IPS DF 4.7 (cell line): ENCODE results near the gene RNF123.

Source experiments
- DNase-seq: peaks from one replicate; pipeline ENCODE4 v3.0.0-alpha.2; 2013; ENCODE audit warnings: low spot score; ENCODE audit errors: extremely low read depth

Gene RNF123

DNA sequence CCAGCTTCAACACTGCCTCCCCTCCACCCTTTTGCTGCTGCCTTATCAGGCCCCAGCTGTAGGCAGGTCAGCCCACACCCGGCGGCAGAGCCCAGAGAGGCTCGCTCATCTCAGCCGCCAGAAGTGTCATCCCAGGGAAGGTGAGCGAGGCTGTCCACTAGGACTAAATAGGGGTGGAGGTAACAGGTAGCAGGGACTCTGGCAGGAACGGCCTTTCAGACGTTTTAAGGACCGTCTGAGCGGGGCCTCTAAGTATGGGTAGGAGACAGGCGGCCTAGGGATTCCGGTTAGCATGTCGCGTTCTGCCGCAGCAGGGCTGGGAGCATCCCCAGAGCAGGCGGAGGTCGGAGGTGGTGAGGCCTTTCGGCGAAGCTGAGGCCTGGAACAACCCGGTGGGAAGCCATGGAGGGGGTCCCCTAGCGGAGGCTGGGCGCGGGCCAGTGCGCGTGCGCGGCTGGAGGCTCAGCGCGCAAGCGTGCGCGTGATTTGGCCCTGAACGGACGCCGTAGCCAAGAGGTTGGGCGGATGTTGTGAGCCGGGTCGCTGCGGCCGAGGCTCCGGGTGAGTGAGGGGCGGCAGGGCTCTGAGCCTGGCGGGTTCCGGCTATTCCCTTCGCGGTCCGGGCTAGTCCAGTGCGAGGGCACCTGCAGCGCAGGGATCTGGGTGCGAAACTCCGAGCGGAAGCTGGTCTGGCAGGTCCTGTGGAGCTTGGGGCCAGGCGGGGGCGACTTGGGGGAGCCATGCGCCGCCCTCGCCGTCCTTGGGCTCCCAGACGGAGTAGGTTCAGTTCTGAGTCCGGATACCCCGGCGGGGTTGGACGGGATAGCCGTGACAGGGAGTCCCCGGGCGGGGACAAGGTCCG, at the start of gene RNF123, which contains the start of gene MST1:
RNF123 (plus strand) TSS at position 512 of the 862 bp plus-strand sequence. CDS start 1,609 bp downstream, outside the sequence.
MST1 (minus strand) TSS at position 429 of the 862 bp plus-strand sequence. CDS start 783 bp downstream, outside the sequence.
- DNase-seq = no peak

DNA sequence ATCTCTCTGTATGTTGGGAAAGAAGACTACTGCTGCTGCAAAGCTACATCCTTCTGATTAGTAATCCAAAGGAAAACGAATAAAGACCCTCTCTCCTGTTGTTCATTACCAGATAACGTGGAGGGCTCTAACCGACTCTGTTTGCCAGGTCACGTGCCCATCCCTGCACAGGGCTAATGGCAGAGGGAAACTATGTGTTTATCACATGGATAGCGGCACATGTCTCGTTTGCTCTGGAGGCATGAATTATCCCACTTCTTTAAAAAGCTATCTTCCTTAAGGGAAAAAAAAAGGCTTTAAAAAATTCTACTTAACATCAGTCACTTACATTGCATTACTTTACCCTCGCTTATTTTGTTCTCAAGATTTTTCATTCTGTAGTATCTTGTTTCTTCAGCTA, 48.1 kb upstream of the RNF123 start:
- DNase-seq = no peak

DNA sequence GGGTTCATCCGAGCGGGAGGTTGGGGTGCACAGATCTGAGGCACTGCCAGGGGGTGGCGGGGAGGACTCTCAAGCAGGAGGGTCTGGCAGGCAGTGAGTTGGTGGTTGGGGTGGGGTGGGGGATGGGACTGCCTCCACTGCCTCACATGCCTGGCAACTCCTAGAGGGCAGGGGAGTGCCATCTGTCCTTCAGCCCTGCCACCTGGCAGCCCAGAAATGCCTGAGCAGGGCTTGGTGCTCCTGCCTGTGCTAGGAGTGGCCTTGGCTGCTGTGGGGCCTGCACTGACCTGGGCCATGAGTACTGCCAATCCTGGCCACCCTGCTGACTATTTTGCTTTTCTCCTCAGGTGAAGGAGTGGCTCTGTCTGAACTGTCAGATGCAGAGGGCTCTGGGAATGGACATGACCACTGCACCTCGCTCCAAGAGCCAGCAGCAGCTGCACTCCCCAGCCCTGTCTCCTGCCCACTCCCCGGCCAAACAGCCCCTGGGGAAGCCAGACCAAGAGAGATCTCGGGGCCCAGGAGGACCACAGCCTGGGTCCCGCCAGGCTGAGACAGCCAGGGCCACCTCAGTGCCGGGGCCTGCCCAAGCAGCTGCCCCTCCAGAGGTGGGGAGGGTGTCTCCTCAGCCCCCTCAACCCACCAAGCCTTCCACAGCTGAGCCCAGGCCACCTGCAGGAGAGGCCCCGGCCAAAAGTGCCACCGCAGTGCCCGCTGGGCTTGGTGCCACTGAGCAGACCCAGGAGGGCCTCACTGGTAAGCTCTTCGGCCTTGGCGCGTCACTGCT, 47.2 kb upstream of the RNF123 start:
- no peak for DNase-seq

DNA sequence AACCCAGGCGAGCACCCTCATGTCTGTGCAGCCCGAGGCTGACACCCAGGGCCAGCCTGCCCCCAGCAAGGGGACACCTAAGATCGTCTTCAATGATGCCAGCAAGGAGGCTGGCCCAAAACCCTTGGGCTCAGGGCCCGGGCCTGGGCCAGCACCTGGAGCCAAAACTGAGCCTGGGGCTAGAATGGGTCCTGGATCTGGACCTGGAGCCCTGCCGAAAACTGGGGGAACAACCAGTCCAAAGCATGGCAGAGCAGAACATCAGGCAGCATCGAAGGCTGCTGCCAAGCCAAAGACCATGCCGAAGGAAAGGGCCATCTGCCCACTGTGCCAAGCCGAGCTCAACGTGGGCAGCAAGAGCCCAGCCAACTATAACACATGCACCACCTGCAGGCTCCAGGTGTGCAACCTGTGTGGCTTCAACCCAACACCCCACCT, 46.6 kb upstream of the RNF123 start:
- DNase-seq = no peak

DNA sequence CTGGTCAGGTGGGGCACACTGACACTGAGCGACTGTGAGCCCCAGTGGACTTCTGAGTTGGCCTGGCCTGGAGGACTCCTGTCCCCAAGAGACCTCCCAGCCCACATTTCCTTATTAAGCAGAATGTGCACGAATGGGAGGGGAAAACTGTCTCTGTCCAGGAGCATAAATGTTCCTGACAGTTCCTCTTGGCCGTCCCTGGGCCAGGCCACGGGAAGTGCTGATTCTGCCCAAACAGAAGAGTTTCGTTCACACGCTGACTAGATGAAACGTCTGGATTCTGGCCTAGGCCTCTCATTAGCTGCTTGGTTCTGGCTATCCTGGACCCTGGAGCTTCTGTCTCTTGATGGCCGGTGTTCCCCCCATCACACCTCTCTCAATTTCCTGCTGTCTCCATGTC, 44.7 kb upstream of the RNF123 start:
- DNase-seq = no peak

DNA sequence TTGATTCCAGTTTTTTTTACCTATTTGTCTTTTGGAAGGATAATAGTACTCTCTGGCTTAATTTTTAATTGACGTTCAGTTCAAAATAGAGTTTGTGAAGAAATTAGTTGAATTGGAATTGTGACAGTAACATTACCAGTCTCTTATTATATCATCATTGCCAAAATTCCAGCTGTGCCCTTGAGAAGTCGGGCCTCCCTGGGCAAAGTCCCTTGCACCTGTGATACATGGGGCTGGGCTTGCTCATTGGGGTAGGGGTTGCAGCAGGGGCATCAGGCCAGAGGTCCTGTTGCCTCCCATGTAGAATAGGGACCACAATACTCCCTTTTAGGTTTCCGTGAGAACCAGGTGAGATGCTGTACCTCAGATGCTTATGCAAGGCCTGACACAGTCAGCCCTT, 43.1 kb upstream of the RNF123 start:
- DNase-seq = no peak

DNA sequence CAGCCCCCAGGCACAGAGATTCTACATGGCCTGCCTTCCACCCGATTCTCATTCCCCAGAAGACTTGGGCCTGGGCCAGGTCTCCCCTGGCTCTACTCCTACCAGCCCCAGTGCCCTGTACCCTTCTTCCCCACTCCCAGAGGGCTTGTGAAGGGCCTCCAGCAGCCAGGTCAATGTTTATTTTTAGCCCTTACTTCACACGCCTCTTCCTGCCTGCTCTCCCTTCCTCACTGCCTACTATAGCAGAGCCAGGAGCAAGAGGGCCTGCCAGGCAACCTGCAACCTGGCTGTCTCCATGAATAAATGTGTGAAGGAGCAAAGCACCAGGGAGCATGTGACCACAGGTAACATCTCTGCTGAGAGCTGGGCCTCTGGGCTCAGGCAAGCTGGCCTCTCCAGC, 41.6 kb upstream of the RNF123 start:
- DNase-seq = no peak

DNA sequence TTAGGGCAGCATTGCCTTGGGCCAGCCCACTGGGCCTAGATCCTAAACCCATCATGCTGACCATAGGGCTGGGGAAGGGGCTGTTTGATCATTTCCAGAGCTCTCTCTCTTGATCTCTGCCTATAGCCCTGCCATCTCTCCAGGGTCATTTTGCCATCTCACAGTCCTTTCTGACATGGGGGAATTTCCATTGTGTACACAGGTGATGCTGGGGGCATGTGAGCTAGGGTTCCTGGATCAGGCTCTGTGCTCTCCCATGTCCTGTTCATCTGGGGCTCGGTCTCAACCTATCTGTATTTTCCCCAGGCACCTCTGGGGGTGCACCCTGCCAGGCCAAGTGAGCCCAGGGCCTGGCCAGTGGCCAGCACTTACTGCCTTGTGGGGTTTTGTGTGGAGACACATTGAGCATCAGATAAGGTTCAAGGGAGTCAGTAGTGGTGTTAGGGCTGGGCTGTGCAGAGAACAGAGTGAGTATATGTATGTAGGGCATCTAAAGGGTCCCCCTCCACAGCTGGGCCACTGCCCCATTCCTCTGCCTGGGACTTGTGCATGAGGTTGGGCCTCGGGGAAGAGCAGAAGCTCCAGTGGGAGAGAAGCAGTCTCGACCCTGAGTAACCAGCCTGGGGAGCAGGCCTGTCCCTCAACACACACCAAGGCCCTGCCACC, 40.9 kb upstream of the RNF123 start:
- DNase-seq = no peak

DNA sequence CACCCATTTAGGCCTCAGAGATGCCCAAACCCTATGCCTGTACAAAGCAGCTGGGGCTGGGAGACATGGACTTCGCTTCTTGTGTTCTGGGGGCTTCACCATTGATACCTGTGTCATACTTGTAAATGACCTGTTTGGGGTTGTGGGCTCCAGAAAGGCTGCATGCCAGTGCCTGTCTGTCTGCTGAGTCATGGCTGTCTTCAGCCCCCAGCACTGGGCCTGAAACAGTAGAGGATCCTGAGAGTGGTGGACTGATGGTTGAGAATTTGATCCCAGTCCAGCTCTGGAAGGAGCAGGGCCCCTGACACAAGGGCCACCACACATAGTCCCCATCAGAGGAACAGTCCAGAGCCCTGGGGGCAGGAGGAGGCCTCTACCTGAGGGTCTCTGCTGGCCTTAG, 39.8 kb upstream of the RNF123 start:
- DNase-seq = no peak

DNA sequence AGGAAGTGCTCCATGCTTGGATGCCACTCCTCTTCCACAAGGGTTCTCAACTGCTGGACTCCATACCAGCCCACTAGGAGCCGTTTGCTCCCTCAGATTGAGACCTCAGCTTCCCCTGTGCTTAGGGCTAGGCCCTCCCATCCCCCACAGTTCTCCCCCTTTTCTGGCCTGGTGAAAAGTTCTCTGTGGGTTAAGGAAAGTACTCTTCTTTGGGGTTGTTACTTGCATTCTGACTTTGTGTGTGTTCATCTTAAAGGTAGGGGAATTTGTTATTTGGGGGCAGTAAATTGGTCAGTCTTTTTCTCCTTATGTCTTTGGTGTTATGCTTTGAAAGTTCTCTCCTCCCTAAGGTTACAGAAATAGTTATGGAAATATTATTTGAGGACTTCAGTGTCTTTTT, 39.2 kb upstream of the RNF123 start:
- DNase-seq = no peak

DNA sequence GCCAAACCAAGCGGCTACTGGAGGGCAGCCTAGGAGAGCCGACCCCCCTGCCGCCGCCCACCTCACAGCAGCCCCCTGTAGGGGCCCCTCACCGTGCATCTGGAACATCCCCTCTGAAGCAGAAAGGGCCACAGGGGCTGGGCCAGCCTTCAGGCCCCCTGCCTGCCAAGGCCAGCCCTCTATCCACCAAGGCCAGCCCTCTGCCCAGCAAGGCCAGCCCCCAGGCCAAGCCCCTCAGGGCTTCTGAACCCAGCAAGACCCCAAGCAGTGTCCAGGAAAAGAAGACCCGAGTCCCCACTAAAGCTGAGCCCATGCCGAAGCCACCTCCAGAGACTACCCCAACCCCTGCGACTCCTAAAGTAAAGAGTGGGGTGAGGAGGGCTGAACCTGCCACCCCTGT, 38.7 kb upstream of the RNF123 start:
- DNase-seq = no peak

DNA sequence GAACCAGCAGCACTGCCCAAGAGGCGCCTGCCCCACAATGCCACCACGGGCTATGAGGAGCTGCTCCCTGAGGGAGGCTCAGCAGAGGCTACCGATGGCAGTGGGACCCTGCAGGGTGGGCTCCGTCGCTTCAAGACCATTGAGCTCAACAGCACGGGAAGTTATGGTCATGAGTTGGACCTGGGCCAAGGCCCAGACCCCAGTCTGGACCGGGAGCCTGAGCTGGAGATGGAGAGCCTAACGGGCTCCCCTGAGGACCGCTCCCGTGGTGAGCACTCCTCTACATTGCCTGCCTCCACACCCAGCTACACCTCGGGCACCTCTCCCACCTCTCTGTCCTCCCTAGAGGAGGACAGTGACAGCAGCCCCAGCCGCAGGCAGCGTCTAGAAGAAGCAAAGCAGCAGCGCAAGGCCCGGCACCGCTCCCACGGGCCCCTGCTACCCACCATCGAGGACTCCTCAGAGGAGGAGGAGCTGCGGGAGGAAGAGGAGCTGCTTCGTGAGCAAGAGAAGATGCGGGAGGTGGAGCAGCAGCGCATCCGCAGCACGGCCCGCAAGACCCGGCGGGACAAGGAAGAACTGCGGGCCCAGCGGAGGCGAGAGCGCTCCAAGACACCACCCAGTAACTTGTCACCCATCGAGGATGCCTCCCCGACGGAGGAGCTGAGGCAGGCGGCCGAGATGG, 37.0 kb upstream of the RNF123 start:
- DNase-seq = no peak

DNA sequence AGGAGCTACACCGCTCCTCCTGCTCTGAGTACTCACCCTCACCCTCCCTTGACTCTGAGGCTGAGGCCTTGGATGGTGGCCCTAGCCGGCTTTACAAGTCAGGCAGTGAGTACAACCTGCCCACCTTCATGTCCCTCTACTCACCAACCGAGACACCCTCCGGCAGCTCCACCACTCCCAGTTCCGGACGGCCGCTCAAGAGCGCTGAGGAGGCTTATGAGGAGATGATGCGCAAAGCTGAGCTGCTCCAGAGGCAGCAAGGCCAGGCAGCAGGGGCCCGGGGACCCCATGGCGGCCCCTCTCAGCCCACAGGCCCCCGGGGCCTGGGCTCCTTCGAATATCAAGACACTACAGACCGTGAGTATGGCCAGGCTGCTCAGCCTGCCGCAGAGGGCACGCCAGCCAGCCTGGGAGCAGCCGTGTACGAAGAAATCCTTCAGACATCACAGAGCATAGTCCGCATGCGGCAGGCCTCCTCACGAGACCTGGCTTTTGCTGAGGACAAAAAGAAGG, 36.4 kb upstream of the RNF123 start:
- DNase-seq = no peak

DNA sequence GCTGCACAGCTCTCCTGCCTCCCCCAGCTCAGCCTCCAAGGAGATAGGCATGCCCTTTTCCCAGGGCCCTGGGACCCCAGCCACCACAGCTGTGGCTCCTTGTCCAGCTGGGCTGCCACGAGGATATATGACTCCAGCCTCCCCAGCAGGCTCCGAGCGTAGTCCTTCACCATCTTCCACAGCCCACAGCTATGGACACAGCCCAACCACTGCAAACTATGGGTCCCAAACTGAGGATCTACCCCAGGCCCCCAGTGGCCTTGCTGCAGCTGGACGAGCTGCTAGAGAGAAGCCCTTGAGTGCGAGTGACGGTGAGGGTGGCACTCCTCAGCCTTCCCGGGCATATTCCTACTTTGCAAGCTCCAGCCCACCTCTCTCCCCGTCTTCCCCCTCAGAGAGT, 35.7 kb upstream of the RNF123 start:
- DNase-seq = no peak

DNA sequence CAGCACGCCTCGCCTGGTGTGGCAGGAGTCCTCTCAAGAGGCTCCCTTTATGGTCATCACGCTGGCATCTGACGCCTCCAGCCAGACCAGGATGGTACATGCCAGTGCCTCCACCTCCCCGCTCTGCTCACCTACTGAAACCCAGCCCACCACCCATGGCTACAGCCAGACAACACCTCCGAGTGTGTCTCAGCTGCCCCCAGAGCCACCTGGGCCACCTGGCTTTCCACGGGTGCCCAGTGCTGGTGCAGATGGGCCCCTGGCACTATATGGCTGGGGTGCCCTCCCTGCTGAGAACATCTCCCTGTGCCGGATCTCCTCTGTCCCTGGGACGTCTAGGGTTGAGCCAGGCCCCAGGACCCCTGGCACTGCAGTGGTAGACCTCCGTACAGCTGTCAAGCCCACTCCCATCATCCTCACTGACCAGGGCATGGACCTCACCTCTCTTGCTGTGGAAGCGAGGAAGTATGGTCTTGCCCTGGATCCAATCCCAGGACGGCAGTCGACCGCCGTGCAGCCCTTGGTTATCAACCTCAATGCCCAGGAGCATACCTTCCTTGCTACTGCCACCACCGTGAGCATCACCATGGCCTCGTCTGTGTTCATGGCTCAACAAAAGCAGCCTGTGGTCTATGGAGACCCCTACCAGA, 35.1 kb upstream of the RNF123 start:
- no peak for DNase-seq

DNA sequence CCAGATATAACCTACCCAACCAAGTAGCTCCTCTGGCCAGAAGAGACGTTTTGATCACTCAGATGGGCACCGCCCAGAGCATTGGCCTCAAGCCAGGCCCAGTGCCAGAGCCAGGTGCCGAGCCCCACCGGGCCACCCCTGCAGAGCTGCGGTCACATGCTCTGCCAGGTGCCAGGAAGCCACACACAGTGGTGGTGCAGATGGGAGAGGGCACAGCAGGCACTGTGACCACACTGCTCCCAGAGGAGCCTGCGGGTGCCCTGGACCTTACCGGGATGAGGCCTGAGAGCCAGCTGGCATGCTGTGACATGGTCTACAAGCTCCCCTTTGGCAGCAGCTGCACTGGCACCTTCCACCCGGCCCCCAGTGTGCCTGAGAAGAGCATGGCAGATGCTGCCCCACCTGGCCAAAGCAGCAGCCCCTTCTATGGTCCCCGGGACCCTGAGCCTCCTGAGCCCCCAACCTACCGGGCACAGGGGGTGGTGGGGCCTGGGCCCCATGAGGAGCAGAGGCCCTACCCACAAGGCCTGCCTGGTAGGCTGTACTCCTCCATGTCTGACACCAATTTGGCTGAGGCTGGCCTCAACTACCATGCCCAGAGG, 34.3 kb upstream of the RNF123 start:
- DNase-seq = no peak

DNA sequence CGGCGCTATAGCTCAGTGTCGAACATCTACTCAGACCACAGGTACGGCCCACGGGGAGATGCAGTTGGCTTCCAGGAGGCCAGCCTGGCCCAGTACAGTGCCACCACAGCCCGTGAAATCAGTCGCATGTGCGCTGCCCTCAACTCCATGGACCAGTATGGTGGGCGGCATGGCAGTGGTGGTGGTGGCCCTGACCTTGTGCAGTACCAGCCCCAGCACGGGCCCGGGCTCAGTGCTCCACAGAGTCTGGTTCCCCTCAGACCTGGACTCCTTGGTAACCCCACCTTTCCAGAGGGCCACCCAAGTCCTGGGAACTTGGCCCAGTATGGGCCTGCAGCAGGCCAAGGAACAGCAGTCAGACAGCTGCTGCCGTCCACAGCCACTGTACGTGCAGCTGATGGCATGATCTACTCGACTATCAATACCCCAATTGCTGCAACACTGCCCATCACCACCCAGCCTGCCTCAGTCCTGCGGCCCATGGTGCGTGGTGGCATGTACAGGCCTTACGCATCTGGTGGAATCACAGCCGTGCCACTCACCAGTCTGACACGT, 33.5 kb upstream of the RNF123 start:
- no peak for DNase-seq

DNA sequence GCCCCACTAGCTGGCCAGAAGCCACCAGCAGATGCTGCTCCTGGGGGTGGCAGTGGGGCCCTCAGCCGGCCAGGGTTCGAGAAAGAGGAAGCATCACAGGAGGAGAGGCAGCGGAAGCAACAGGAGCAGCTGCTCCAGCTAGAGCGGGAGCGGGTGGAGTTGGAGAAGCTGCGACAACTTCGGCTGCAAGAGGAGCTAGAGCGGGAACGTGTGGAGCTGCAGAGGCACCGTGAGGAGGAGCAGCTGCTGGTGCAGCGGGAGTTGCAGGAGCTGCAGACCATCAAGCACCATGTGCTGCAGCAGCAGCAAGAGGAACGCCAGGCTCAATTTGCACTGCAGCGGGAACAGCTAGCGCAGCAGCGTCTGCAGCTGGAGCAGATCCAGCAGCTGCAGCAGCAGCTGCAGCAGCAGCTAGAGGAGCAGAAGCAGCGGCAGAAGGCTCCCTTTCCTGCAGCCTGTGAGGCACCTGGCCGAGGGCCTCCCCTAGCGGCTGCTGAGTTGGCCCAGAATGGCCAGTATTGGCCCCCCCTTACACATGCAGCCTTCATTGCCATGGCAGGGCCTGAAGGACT, 32.7 kb upstream of the RNF123 start:
- no peak for DNase-seq

DNA sequence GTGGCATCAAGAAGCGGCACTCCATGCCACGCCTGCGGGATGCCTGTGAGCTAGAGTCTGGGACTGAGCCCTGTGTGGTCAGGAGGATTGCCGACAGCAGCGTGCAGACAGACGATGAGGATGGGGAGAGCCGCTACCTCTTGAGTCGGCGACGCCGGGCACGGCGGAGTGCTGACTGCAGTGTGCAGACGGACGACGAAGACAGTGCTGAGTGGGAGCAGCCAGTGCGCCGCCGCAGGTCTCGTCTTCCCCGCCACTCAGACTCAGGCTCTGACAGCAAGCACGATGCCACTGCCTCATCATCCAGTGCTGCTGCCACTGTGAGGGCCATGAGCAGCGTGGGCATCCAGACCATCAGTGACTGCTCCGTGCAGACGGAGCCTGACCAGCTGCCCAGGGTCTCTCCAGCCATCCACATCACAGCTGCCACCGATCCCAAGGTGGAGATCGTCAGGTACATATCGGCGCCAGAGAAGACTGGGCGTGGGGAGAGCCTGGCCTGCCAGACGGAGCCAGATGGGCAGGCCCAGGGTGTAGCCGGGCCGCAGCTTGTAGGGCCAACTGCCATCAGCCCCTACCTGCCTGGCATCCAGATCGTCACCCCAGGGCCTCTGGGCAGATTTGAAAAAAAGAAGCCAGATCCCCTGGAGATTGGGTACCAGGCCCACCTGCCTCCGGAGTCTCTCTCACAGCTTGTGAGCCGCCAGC, 32.0 kb upstream of the RNF123 start:
- no peak for DNase-seq
